GM21737 (cell line): ENCODE data around the gene TMEM38B.
A peak's percentile ranks its signal among the peaks of the same experiment; 100 is the strongest.

Experiments
- ATAC-seq: cut with Tn5 transposase; IDR thresholded peaks from one replicate; pipeline ENCODE4 v1.9.1; 2021; ENCODE audit warnings: mild to moderate bottlenecking, moderate library complexity; ENCODE audit not compliant: unreplicated experiment

TMEM38B gene

GRCh38 chr9:105694190-105694847, at the start of gene TMEM38B:
Gene TMEM38B (plus strand): TSS chr9:105694541. CDS start chr9:105694661, 120 bp downstream.
- ATAC-seq: peak; percentile 67

DNA sequence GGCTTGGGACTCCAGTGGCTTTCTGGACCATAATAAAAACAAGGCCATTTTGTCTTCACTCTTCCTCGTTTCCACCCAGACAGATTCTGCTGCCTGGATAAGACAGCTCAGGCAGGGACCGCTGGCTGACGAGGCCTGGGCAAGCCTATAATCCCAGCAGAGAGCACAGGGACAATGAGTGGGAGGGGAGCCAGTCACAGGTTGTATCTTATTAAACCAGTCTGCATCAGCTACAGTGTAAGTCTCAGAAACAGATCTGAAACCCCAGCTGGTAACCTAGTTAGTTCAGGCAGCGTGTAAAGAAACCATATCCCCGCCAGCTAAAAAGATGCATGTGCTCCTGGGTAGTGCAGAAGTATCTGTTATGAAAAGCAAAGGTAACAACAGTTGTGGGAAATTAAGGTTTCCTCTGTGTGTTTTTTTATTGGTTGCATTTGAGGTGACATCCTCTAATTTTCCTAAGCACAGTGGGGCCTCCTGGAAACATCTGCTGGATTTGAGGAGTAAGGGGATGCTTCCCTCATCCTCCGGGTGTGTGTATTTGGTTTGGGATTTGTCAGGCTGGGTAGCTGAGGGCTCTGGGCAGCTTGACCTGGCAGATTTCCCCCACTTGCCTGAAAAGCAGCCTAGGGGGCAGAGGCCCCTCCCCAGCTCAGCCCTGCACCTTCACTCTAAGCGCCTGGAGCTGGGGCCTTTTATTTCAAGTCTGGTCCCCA, 47.3 kb upstream of the TMEM38B start:
- ATAC-seq: no peak

DNA sequence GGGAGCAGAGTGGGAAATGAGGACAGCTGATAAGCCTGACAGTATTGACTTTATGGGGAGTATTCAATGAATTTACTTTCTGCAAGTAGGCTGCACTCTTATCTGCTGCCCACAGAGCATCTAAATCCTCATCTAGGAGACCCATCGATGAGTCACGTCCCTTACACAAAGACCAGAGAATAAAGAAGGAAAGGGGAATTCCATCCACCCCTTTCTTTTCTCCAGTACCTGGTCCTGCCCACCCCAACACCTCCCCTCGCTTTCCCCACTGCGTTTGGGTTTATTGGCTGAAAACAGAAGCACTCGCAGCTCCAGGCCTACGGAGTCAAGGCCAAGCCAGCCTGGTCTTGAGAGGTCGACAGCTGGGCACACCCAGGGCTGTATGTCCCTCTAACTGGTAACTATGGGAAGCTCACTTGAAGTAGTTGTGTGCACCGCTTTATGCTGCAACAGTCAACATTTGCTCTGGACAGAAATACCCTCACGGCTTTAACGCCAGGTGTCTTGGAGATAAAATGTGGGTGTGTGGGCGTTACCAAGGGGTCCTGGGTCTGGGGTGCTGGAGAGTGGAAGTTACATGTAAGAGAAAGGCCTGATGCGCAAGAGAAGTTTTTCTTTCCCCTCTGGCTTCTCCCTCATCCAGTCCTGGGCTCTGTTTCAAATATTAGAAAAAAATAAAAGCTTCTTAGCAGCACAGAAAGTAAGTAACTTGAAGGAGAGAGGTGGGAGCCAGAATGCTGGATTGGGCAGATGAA, 46.6 kb upstream of the TMEM38B start:
- no peak for ATAC-seq

- ATAC-seq: no peak
Measured at GRCh38 chr9:105651806-105652205, 42.5 kb upstream of the TMEM38B start.

- ATAC-seq: peak; percentile 63
Measured at GRCh38 chr9:105656131-105656921, 38.0 kb upstream of the TMEM38B start.

GRCh38 chr9:105658351-105658750, 36.0 kb upstream of the TMEM38B start:
- no peak for ATAC-seq

DNA sequence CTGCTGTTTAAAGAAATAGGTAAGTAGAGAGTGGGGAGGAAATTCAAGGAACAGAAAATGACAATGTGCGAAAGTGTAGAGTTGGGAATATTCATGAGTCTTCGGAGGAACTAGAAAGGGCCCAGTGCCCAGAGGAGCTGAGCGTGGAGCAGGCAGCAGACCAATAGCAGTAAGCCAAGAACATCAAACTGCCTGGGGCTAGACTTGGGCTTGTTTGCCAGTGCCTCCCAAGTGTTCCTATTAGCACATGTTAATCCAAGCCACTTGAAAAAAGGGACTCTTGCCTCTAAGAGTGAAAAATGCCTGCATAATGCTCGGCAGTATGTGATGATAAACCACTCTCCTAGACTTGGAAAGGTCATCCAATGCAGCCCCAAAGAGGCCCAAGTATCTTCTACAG, 33.3 kb upstream of the TMEM38B start:
- ATAC-seq: no peak

- peak; percentile 78 for ATAC-seq
Measured at GRCh38 chr9:105662184-105663104, 31.9 kb upstream of the TMEM38B start, which contains the start of gene TAL2. Gene TAL2 (plus strand): TSS chr9:105662457. CDS start chr9:105662497, 40 bp downstream.

- ATAC-seq: no peak
Measured at GRCh38 chr9:105663914-105664313, 30.4 kb upstream of the TMEM38B start.

DNA sequence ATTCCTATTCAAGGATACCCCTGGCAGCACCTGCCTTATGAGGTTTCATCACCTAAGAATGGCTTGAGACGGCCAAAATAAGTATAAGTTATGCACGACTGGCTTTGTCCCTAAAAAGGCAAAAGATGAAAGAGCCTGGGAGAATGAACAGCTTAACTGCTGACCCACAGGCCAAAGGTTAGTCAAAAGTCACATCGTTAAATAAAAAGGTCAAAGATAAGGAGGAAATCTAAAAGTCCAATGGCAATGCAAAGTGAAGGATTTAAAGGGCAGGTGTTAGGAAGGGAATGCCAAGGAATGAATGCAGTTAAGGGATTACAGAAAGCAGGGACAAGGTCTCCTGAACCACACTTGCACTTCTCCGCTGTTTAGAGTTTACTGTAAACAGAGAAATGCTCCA, 26.5 kb upstream of the TMEM38B start:
- no peak for ATAC-seq

DNA sequence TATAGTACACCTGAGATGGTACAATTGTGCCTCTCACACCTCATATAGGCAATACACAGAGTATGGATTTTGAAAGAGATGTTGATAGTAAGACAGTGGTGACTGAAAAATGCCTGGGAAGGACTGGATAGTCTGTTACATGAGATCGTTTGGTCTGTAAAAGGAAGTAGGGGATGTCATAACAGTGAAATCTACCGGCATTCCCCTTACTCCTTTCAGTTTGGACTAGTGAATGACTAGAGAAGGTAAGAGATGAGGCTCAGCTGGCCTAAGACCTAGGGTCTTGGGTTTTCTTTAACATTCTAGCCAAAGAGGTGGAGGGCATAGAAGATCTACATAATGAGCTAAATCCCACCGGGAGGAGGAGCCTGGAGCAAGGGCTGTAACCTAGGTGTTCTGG, 24.0 kb upstream of the TMEM38B start:
- no peak for ATAC-seq

- ATAC-seq: no peak
Measured at GRCh38 chr9:105670775-105671174, 23.6 kb upstream of the TMEM38B start.

DNA sequence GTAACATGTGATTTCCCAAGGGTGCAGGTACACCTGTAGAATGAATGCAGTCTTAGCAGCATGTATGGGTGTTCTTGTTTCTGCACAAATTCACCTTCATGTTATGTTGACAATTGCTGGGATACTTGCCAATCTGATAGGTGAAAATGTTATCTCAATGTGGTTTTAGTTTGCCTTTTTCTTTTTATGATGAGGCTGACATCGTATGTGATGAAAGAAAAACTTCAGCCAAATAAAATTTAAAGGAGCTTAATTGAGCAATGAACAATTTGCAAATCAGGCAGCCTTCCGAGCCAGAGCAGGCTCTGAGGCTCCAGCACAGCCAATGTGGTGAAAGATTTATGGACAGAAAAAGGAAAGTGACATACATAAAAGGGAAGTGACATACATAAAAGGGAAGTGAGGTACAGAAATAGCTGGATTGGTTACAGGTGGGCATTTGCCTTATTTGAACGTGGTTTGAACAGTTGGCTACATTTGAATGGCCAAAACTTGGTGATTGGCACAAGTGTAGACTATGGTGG, 21.6 kb upstream of the TMEM38B start:
- no peak for ATAC-seq

GRCh38 chr9:105673850-105674387, 20.4 kb upstream of the TMEM38B start:
- no peak for ATAC-seq

- no peak for ATAC-seq
Measured at GRCh38 chr9:105676351-105676923, 17.9 kb upstream of the TMEM38B start.

DNA sequence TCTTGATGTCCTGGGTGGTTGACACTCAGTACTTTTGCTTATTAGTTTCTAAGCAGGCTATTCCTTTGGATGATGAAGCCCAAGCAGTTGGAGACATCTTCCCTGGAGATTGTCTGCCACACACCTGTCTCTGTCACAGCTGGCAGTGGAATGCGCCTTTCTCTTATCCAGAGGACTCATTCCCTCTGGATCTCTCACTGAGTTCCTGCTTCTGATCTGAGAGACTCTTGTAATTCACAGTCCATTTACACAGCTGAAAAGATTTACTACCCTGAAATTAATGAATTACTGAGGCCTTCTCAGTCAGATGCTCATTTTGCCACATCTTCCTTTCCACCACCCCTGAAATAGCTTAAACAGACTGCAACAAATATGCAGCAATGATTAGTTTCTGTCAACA, 16.2 kb upstream of the TMEM38B start:
- ATAC-seq: no peak

GRCh38 chr9:105678781-105679180, 15.6 kb upstream of the TMEM38B start:
- no peak for ATAC-seq

GRCh38 chr9:105679257-105680022, 14.9 kb upstream of the TMEM38B start:
- ATAC-seq: no peak
